Uterus (tissue), 4 donors: ENCODE measurements around the gene WDFY2. TPM values are rescaled to one million over a fixed set of nuclear protein-coding genes. Genes with fewer than 3 reads are reported as not detected.

Experiments
- DNase-seq, 2 donors: peaks; one replicate each; pipeline ENCODE4 v3.0.0-alpha.2; 2019 to 2020
- H3K27ac ChIP-seq, 2 donors: fragments of 200-600 bp; sonication (generic); 1 replicate in 1 of 2; 2 replicates in 1 of 2; pipeline ENCODE4 v1.5.1; 2016 to 2018
- H3K27me3 ChIP-seq, 2 donors: fragments of 200-600 bp; sonication (generic); one replicate each; pipeline ENCODE4 v1.5.1; 2018 to 2019; ENCODE audit warnings: control low read depth in 1 of 2
- H3K36me3 ChIP-seq, 2 donors: fragments of 200-600 bp; sonication (generic); one replicate each; pipeline ENCODE4 v1.5.1; 2019; ENCODE audit warnings: control low read depth in 1 of 2
- H3K4me1 ChIP-seq, 2 donors: fragments of 200-600 bp; sonication (generic); one replicate each; pipeline ENCODE4 v1.5.1; 2018 to 2019; ENCODE audit warnings: control low read depth in 1 of 2
- H3K4me3 ChIP-seq, 2 donors: fragments of 200-600 bp; sonication (generic); 1 replicate in 1 of 2; 2 replicates in 1 of 2; pipeline ENCODE4 v1.5.1; 2018 to 2019; ENCODE audit warnings: mild to moderate bottlenecking in 1 of 2
- H3K9me3 ChIP-seq, 2 donors: fragments of 200-600 bp; sonication (generic); one replicate each; pipeline ENCODE4 v1.5.1; 2019; ENCODE audit warnings: control low read depth in 1 of 2
- POLR2A ChIP-seq, 2 donors: fragments of 450-650 bp; IDR thresholded peaks; one replicate each; pipeline ENCODE4 v1.6.1; 2016; ENCODE audit warnings: antibody characterized with exemption in 2 of 2, mild to moderate bottlenecking in 1 of 2, moderate library complexity in 1 of 2
- intact Hi-C: fragments of 100-400 bp; cut with DNase I; formaldehyde crosslinking; loops from one replicate; pipeline ENCODE4 v1.15.1; 2023; ENCODE audit warnings: low total_unique reads
- total RNA-seq, 4 donors: library from RNA; depleted of rRNA in 3 of 4; stranded (reverse); fragments of >200 nt in 3 of 4; gene quantifications; one replicate each; pipeline versions ENCODE4 v1.1.0 to v1.2.4, GENCODE V29; 2014 to 2023
- TF ChIP-seq, protein P1 (sequence below), 4 experiments: fragments of 200-600 bp in 2 of 4; fragments of 450-650 bp in 2 of 4; sonication (generic) in 2 of 4; IDR thresholded peaks; one replicate each; pipeline ENCODE4 v1.5.1; 2016 to 2019; ENCODE audit warnings: antibody characterized with exemption in 4 of 4, mild to moderate bottlenecking in 2 of 4, moderate library complexity in 1 of 4
- donor health status: DM: yes; HTN: yes; CAD: no.

Gene WDFY2
- total RNA-seq, 4 donors from 2014 or later = 7.9 to 21.0 (median 9.1) TPM

DNA sequence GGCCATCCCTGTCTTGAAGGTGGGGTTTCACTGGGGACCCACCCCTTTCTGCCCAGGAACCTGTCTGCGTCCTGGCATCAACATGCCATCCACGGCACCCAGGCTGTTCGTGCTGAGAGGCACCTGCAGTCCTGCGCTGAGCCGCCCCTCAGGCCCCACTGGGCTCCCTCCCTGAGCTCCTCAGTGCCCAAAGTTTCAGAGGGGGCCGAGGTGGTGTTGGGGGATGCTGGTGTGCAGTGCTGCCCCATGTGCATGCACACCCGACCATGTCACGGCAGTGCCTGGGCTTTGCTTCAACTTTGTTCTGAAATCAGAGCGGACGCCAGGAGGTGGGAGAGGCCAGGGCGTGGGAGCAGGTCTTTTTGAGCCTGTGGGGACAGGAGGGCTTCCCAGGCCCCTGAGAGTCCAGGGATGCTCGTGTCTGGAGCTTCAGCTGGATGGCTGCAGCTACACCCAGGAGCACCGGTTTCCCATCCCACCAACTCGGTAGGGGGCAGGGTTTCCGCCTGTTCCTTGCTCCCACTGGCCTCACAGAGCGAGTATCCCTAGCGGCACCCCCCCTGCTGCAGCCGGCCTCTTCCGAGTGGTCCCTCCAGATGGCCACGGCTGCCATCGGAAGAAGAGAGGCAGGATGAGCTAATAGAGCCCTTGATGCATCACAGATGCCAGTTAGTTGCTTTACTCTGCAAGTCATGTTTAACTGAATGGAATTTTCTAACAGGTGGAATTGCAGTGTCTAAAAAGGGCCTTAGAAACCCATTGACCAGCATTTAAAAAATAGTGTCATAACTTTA, 44.0 kb downstream of the WDFY2 start:
- Histone ChIP-seq H3K9me3 (no peaks in the 10 kb centered on the region), H3K27me3 (no peaks in the 10 kb centered on the region), H3K27ac (no peak overlapping the region), H3K4me1 (no peaks in the 10 kb centered on the region), H3K36me3 (no peaks in the 10 kb centered on the region), H3K4me3 (no peak overlapping the region)
- intact Hi-C loops = no loop called here
- DNase-seq = no peak
- no peak for TF ChIP-seq POLR2A (IDR thresholded peaks at IDR 0.05)
- TF ChIP-seq, protein P1, sequence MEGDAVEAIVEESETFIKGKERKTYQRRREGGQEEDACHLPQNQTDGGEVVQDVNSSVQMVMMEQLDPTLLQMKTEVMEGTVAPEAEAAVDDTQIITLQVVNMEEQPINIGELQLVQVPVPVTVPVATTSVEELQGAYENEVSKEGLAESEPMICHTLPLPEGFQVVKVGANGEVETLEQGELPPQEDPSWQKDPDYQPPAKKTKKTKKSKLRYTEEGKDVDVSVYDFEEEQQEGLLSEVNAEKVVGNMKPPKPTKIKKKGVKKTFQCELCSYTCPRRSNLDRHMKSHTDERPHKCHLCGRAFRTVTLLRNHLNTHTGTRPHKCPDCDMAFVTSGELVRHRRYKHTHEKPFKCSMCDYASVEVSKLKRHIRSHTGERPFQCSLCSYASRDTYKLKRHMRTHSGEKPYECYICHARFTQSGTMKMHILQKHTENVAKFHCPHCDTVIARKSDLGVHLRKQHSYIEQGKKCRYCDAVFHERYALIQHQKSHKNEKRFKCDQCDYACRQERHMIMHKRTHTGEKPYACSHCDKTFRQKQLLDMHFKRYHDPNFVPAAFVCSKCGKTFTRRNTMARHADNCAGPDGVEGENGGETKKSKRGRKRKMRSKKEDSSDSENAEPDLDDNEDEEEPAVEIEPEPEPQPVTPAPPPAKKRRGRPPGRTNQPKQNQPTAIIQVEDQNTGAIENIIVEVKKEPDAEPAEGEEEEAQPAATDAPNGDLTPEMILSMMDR (IDR thresholded peaks at IDR 0.05) = no peak

DNA sequence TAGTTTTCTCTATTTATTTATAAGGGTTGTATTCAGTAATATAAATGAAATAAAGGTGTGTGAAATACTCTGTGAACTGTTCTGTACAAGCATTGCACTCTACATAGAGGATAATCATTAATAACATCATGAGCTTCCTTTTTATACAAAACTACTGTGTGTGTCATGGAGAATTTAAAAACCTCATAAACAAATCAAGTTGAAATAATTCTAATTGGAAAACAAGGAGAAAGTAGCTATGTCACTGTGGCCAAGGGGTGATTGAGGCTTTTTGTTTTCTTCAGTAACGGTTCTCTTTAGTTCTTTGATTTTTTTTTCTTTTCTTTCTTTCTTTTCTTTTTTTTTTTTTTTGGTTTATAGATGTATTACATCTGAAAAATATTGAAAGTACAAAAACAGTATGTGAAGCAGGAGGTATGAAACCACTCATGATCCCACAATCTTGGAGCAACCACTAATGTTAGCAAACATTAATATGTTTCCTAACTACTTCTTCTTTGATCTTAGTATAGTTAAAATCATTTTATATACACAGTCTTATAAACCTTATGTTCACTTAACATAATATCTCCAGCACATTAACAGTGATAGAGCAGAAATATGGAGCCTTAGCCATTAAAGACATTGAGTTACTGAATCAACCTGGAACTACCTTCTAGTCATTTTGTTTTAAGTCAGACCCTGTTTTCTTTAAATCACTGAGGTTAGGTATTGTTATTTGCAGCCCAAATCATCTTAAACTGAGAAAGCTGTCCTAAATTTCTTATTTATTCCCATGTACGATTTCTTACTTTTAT, 45.4 kb downstream of the WDFY2 start:
- Histone ChIP-seq H3K4me3 (no peak overlapping the region), H3K36me3 (no peaks in the 10 kb centered on the region), H3K27ac (no peak overlapping the region), H3K4me1 (no peaks in the 10 kb centered on the region), H3K27me3 (no peaks in the 10 kb centered on the region), H3K9me3 (no peaks in the 10 kb centered on the region)
- no peak for DNase-seq
- TF ChIP-seq, protein P1 (IDR thresholded peaks at IDR 0.05) = no peak
- TF ChIP-seq POLR2A (IDR thresholded peaks at IDR 0.05) = no peak
- intact Hi-C loops = no loop called here

DNA sequence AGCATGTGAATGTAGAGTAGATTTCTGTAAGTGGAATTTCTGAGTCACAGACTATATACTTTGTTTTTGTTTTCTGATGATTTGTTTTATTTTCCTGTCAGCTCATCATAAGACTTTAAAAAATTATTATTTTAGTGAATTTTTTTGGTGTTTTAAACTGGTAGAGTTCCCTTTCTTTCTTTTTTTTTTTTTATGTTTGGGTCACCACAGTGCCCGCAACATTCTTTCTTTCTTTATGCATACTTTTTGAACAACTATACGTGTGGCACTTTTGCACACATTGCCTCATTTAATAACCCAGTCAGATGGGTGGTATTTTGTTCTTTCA, 46.0 kb downstream of the WDFY2 start:
- H3K36me3 ChIP-seq = no peaks in the 10 kb centered on the region
- no peak overlapping the region for H3K4me3 ChIP-seq
- H3K4me1 ChIP-seq = no peaks in the 10 kb centered on the region
- intact Hi-C loops = no loop called here
- TF ChIP-seq POLR2A (IDR thresholded peaks at IDR 0.05) = no peak
- TF ChIP-seq, protein P1 (IDR thresholded peaks at IDR 0.05) = no peak
- no peak for DNase-seq
- H3K27me3 ChIP-seq = no peaks in the 10 kb centered on the region
- no peak overlapping the region for H3K27ac ChIP-seq
- H3K9me3 ChIP-seq = no peaks in the 10 kb centered on the region

DNA sequence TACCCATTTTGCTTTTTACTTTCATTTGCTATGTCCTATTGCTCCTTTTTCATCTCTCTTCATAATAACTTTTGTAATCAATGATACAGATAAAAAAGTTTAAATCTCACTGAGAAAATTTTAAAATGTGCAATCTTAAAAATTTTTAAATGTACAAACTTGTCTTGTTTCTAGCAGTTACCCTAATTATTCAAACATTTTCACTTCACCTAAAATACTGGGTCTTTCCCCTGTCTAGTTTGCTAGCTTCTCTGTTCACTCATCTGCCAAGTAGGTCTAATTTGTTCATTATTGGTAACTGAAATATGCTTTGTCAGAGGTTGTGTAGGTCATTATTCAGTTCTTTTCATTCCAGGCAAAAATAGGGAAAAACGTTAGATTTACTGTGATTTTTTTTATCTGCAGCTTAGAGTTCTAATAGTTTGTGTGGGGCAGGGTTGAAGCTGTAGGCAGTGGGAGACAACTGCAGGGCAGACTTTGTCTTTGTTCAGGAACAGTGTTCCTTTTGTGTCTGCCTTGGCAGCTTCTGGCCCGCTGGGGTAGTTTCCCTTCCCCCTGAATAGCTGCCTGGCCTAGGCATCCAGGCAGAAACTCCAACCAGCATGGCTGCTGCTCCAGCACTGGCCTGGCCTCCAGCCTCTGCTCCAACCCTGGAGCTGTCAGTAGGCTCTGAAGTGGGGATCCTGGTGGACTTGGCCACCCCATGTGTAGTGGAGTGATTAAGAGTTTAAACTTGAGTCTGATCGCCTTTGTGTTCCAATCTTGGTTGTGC, 48.5 kb downstream of the WDFY2 start:
- H3K27me3 ChIP-seq = no peaks in the 10 kb centered on the region
- no peak overlapping the region for H3K4me3 ChIP-seq
- no peaks in the 10 kb centered on the region for H3K9me3 ChIP-seq
- TF ChIP-seq, protein P1 (IDR thresholded peaks at IDR 0.05) = no peak
- TF ChIP-seq POLR2A (IDR thresholded peaks at IDR 0.05) = no peak
- no peak overlapping the region for H3K27ac ChIP-seq
- no peaks in the 10 kb centered on the region for H3K4me1 ChIP-seq
- intact Hi-C loops = no loop called here
- no peak for DNase-seq
- no peaks in the 10 kb centered on the region for H3K36me3 ChIP-seq
